H1 (cell line): ENCODE results near the gene EWSR1. TPM values are rescaled to one million over a fixed set of nuclear protein-coding genes. Genes with fewer than 3 reads are reported as not detected.

Source experiments
- CTCF ChIA-PET: fragments of 300-600 bp; sonication (Branson Sonifier 250); formaldehyde crosslinking; loops from one replicate; lab custom pipeline; 2021; ENCODE audit not compliant: partially characterized antibody; lab: Charles Lee
- POLR2A ChIA-PET: fragments of 300-600 bp; sonication (Branson Sonifier 250); formaldehyde crosslinking; loops from one replicate; lab custom pipeline; 2021; ENCODE audit warnings: inconsistent platforms; ENCODE audit not compliant: partially characterized antibody; lab: Charles Lee
- DNase-seq, 2 experiments: peaks; one replicate each; pipeline versions ENCODE4 v3.0.0 to v3.0.0-alpha.2; 2010 to 2022; ENCODE audit warnings: low spot score in 2 of 2, low read depth in 1 of 2, mixed read lengths in 1 of 2
- FAIRE-seq: peaks from 2 replicates; lab custom pipeline; 2011; peaks lifted over from hg19 to GRCh38; lab: Jason Lieb, UNC
- H2AFZ ChIP-seq: 2 replicates; pipeline ENCODE4 v1.8.1; 2012; ENCODE audit warnings: low read length, inconsistent platforms
- H2AK5ac ChIP-seq: 2 replicates; pipeline ENCODE4 v1.6.1; 2013; ENCODE audit warnings: low read depth, low read length
- H2BK120ac ChIP-seq: replicated peaks from 2 replicates; pipeline ENCODE3; 2013; ENCODE audit warnings: low read depth, low read length, inconsistent platforms
- H2BK12ac ChIP-seq: 2 replicates; pipeline ENCODE4 v1.6.1; 2013; ENCODE audit warnings: low read depth, low read length
- H2BK15ac ChIP-seq: 2 replicates; pipeline ENCODE4 v1.6.1; 2013; ENCODE audit warnings: low read length
- H2BK20ac ChIP-seq: 2 replicates; pipeline ENCODE4 v1.6.1; 2013; ENCODE audit warnings: low read length
- H2BK5ac ChIP-seq: 2 replicates; pipeline ENCODE4 v1.6.1; 2013; ENCODE audit warnings: low read depth, low read length
- H3K14ac ChIP-seq: 2 replicates; pipeline ENCODE4 v1.6.1; 2013; ENCODE audit warnings: inconsistent platforms; ENCODE audit not compliant: insufficient read length
- H3K18ac ChIP-seq: 2 replicates; pipeline ENCODE4 v1.6.1; 2013; ENCODE audit warnings: low read length; ENCODE audit errors: extremely low read depth
- H3K23ac ChIP-seq: 2 replicates; pipeline ENCODE4 v1.6.1; 2013; ENCODE audit warnings: inconsistent platforms; ENCODE audit not compliant: insufficient read length
- H3K23me2 ChIP-seq: 2 replicates; pipeline ENCODE4 v1.6.1; 2013; ENCODE audit warnings: low read depth, low read length
- H3K27ac ChIP-seq: 2 replicates; pipeline ENCODE4 v1.6.1; 2011; ENCODE audit warnings: low read depth, low read length, inconsistent platforms
- H3K27me3 ChIP-seq, 4 experiments: replicated peaks in 1 of 4; 1 replicate in 1 of 4; 2 replicates in 3 of 4; pipeline versions ENCODE4 v1.6.1 to v1.8.1; 2011 to 2013; ENCODE audit warnings: low read length in 3 of 4, mild to moderate bottlenecking in 3 of 4, inconsistent platforms in 2 of 4, mixed read lengths in 2 of 4, moderate library complexity in 1 of 4; ENCODE audit not compliant: control insufficient read depth in 3 of 4, insufficient read depth in 3 of 4; ENCODE audit errors: extremely low read depth in 1 of 4
- H3K36me3 ChIP-seq, 4 experiments: 2 replicates each; pipeline versions ENCODE4 v1.6.1 to v1.8.1; 2011 to 2013; ENCODE audit warnings: mild to moderate bottlenecking in 4 of 4, low read length in 3 of 4, moderate library complexity in 2 of 4, control low read depth in 1 of 4, inconsistent platforms in 1 of 4; ENCODE audit not compliant: insufficient read depth in 4 of 4, control insufficient read depth in 2 of 4
- H3K4ac ChIP-seq: replicated peaks from 2 replicates; pipeline ENCODE3; 2013; ENCODE audit warnings: low read length, low read depth, mixed read lengths, inconsistent platforms; ENCODE audit not compliant: insufficient read length
- H3K4me1 ChIP-seq, 4 experiments: replicated peaks in 1 of 4; 1 replicate in 1 of 4; 2 replicates in 3 of 4; pipeline versions ENCODE4 v1.6.1 to v1.8.1; 2011 to 2013; ENCODE audit warnings: low read length in 3 of 4, inconsistent platforms in 2 of 4, mixed read lengths in 1 of 4; ENCODE audit not compliant: insufficient read depth in 4 of 4, control insufficient read depth in 3 of 4
- H3K4me2 ChIP-seq, 2 experiments: 2 replicates each; pipeline versions ENCODE4 v1.6.1 to v1.8.1; 2011 to 2013; ENCODE audit warnings: low read depth in 2 of 2, low read length in 2 of 2, control low read depth in 1 of 2, inconsistent platforms in 1 of 2, mild to moderate bottlenecking in 1 of 2; ENCODE audit not compliant: insufficient read depth in 1 of 2
- H3K4me3 ChIP-seq, 4 experiments: fragments of 200-600, 300-600 bp in 1 of 4; sonication (generic), shearing (Covaris generic), sonication (Bioruptor Twin) in 1 of 4; 2 replicates each; pipeline versions ENCODE4 v1.5.1 to v1.8.1; 2011 to 2016; ENCODE audit warnings: low read length in 4 of 4, low read depth in 3 of 4, control low read depth in 2 of 4, inconsistent platforms in 2 of 4, mild to moderate bottlenecking in 2 of 4, mixed read lengths in 1 of 4, moderate library complexity in 1 of 4; ENCODE audit not compliant: insufficient read depth in 2 of 4; ENCODE audit errors: extremely low read depth in 1 of 4
- H3K56ac ChIP-seq: replicated peaks from 2 replicates; pipeline ENCODE3; 2013; ENCODE audit warnings: low read depth, mild to moderate bottlenecking, mixed read lengths, low read length, inconsistent platforms; ENCODE audit not compliant: insufficient read length
- H3K79me1 ChIP-seq: 2 replicates; pipeline ENCODE4 v1.6.1; 2013; ENCODE audit warnings: low read depth, low read length, control low read depth
- H3K79me2 ChIP-seq, 2 experiments: 2 replicates each; pipeline versions ENCODE4 v1.6.1 to v1.8.1; 2012 to 2013; ENCODE audit warnings: low read length in 2 of 2, mild to moderate bottlenecking in 2 of 2, inconsistent platforms in 1 of 2; ENCODE audit not compliant: insufficient read depth in 2 of 2, control insufficient read depth in 1 of 2
- H3K9ac ChIP-seq, 4 experiments: replicated peaks in 1 of 4; 1 replicate in 1 of 4; 2 replicates in 3 of 4; pipeline versions ENCODE4 v1.6.1 to v1.8.1; 2011 to 2013; ENCODE audit warnings: low read depth in 3 of 4, low read length in 3 of 4, control low read depth in 2 of 4, mild to moderate bottlenecking in 2 of 4, moderate library complexity in 2 of 4, inconsistent platforms in 1 of 4; ENCODE audit errors: extremely low read depth in 1 of 4
- H3K9me3 ChIP-seq, 2 experiments: 2 replicates each; pipeline versions ENCODE4 v1.6.1 to v1.8.1; 2012 to 2013; ENCODE audit warnings: mild to moderate bottlenecking in 2 of 2, moderate library complexity in 2 of 2, control low read depth in 1 of 2, inconsistent platforms in 1 of 2, low read depth in 1 of 2, low read length in 1 of 2, mixed read lengths in 1 of 2; ENCODE audit not compliant: insufficient read depth in 2 of 2
- H4K20me1 ChIP-seq, 2 experiments: replicated peaks in 1 of 2; 2 replicates each; pipeline versions ENCODE3 to v1.8.1; 2011 to 2013; ENCODE audit warnings: inconsistent platforms in 2 of 2, low read length in 2 of 2, mild to moderate bottlenecking in 1 of 2; ENCODE audit not compliant: insufficient read depth in 2 of 2, control insufficient read depth in 1 of 2
- H4K5ac ChIP-seq: 2 replicates; pipeline ENCODE4 v1.6.1; 2013; ENCODE audit warnings: low read length, low read depth, mixed read lengths, inconsistent platforms; ENCODE audit not compliant: insufficient read length
- H4K8ac ChIP-seq: 2 replicates; pipeline ENCODE4 v1.8.0; 2013; ENCODE audit warnings: mild to moderate bottlenecking, moderate library complexity, low read length, inconsistent platforms; ENCODE audit not compliant: insufficient read depth; ENCODE audit errors: extremely low read depth
- H4K91ac ChIP-seq: replicated peaks from 2 replicates; pipeline ENCODE3; 2013; ENCODE audit warnings: low read length, mixed read lengths, inconsistent platforms; ENCODE audit not compliant: insufficient read length
- ATF2 ChIP-seq: IDR thresholded peaks from 2 replicates; pipeline ENCODE4 v1.6.1; 2012; ENCODE audit warnings: low read length, inconsistent platforms
- CREB1 ChIP-seq: IDR thresholded peaks from 2 replicates; pipeline ENCODE4 v1.6.1; 2012; ENCODE audit warnings: inconsistent platforms
- E2F6 ChIP-seq: IDR thresholded peaks from 2 replicates; pipeline ENCODE4 v1.6.1; 2012; ENCODE audit warnings: inconsistent platforms
- EGR1 ChIP-seq: IDR thresholded peaks from 2 replicates; pipeline ENCODE4 v1.6.1; 2011; ENCODE audit warnings: low read depth, low read length, borderline replicate concordance
- EP300 ChIP-seq, 2 experiments: IDR thresholded peaks; 1 replicate in 1 of 2; 2 replicates in 1 of 2; pipeline ENCODE4 v1.6.1; 2011 to 2012; ENCODE audit warnings: low read depth in 2 of 2, low read length in 2 of 2, mild to moderate bottlenecking in 2 of 2, borderline replicate concordance in 1 of 2, inconsistent platforms in 1 of 2, moderate library complexity in 1 of 2
- GTF2F1 ChIP-seq: IDR thresholded peaks from 2 replicates; pipeline ENCODE4 v1.6.1; 2012; ENCODE audit warnings: low read depth, low read length, improper control_type of control experiment, borderline replicate concordance
- PHF8 ChIP-seq: fragments of 200-600 bp; sonication (generic); conservative IDR thresholded peaks from 2 replicates; pipeline ENCODE4 v1.7.1; 2012; ENCODE audit warnings: low read depth, mild to moderate bottlenecking, inconsistent platforms, low read length, moderate library complexity
- POLR2A ChIP-seq, 2 experiments: IDR thresholded peaks; 1 replicate in 1 of 2; 2 replicates in 1 of 2; pipeline ENCODE4 v1.6.1; 2011; ENCODE audit warnings: low read depth in 2 of 2, low read length in 2 of 2, mild to moderate bottlenecking in 2 of 2; ENCODE audit errors: control extremely low read depth in 1 of 2
- SAP30 ChIP-seq: fragments of 300-600 bp; sonication (generic); IDR thresholded peaks from 2 replicates; pipeline ENCODE4 v1.7.1; 2012; ENCODE audit warnings: low read length, moderate library complexity, mild to moderate bottlenecking, inconsistent platforms; ENCODE audit not compliant: insufficient read depth, insufficient replicate concordance
- SIX5 ChIP-seq: IDR thresholded peaks from 2 replicates; pipeline ENCODE4 v1.6.1; 2011; ENCODE audit warnings: mild to moderate bottlenecking, low read depth, low read length
- SUZ12 ChIP-seq: fragments of 200-600 bp; sonication (generic); IDR thresholded peaks from 2 replicates; pipeline ENCODE4 v1.6.1; 2012; ENCODE audit warnings: mild to moderate bottlenecking, inconsistent platforms, low read length, moderate library complexity, mixed read lengths
- WGBS, 2 experiments: shearing (Covaris generic) in 1 of 2; methylation state at CpG; one replicate each; pipeline versions ENCODE4 v1.1.6 to v1.1.7; 2013 to 2015; ENCODE audit warnings: low lambda C conversion rate in 2 of 2, mixed read lengths in 2 of 2, inconsistent platforms in 1 of 2, low coverage in 1 of 2, missing lambda C conversion rate in 1 of 2; ENCODE audit not compliant: insufficient replicate concordance in 2 of 2, insufficient coverage in 1 of 2, insufficient read length in 1 of 2; ENCODE audit errors: extremely low coverage in 1 of 2, missing lambda C conversion rate in 1 of 2; 5-methylcytosine and 5-hydroxymethylcytosine counted together
- polyA plus RNA-seq, 7 experiments: library from polyadenylated mRNA; depleted of rRNA in 3 of 7; stranded (reverse) in 5 of 7; unstranded in 2 of 7; fragments of >200 nt in 5 of 7; fragments of 200-250 nt in 2 of 7; gene quantifications; 1 replicate in 5 of 7; 2 replicates in 1 of 7; 4 replicates in 1 of 7; pipeline versions ENCODE4 v1.2.1 to v1.2.3, GENCODE V29; 2011 to 2013; ENCODE audit warnings: missing spikeins in 2 of 7, mixed read lengths in 2 of 7
- total RNA-seq: library from RNA; stranded (reverse); fragmentation: NEBNext Ultra II Directional; extraction: Animal tissue kit (Norgen Biotek cat#: 25700); gene quantifications from 2 replicates; pipeline ENCODE4 v1.2.1, GENCODE V29; 2021

The EWSR1 gene
- total and polyA plus RNA-seq, 2 of the 8 experiments (the other 6 are each of a cell fraction or from before 2014, with no cell fraction given), result 387 to 930 TPM

DNA sequence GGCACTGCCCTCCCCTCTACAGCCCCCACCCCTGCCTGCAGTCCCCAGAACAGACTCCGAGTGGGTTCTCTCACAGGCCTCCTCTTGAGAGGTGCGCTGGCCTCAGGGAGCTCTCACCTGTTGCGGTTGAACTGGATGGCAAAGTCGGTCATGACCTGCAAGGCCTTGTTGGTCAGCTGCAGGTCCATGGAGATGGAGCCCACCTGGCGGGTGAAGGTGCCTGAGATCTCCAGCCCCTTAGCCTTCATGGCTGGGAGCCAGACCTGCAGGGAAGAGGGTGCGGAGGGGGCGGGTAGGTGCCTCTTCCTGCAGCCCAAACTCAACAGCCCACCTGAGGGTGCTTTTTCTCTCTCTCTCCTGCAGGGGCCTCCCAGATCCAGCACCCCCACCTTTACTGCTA, 66.1 kb downstream of the EWSR1 start:
- H3K23ac ChIP-seq, result no peak overlapping the region
- TF ChIP-seq CREB1 (no peak), SAP30 (no peak), GTF2F1 (no peak), PHF8 (no peak), SUZ12 (no peak), POLR2A (IDR thresholded peaks at IDR 0.05; ENCODE audit: control extremely low read depth in 1 of 2, low read depth in 2 of 2, low read length in 2 of 2) (no peak), E2F6 (no peak), SIX5 (no peak), EP300 (IDR thresholded peaks at IDR 0.05; ENCODE audit: borderline replicate concordance in 1 of 2, low read depth in 2 of 2, low read length in 2 of 2) (no peak), ATF2 (no peak), EGR1 (no peak)
- H4K91ac ChIP-seq, result no peak overlapping the region
- no peak overlapping the region for H3K27ac ChIP-seq
- peaks cover 10 to 27% (median 19%) of the 10 kb centered on the region in 4 experiments; a peak in 7 of 8 replicates for H3K36me3 ChIP-seq
- ChIA-PET POLR2A (no interaction called here), CTCF (interaction anchor here (1.9 kb wide), 1 partner anchor 14 kb away, joined by 5 read pairs; no protein-coding TSS in a partner anchor)
- no peak overlapping the region for H3K18ac ChIP-seq
- no peak overlapping the region for H3K56ac ChIP-seq
- no peaks in the 10 kb centered on the region for H3K23me2 ChIP-seq
- peaks cover 3 to 10% of the 10 kb centered on the region in 2 experiments for H4K20me1 ChIP-seq
- no peaks in the 10 kb centered on the region; a peak in 1 of 7 replicates for H3K4me1 ChIP-seq
- no peak overlapping the region for H3K4me2 ChIP-seq
- no peak overlapping the region for H3K4ac ChIP-seq
- FAIRE-seq (no peak), DNase-seq (no peak)
- H2AFZ ChIP-seq, result no peak overlapping the region
- no peak overlapping the region for H3K14ac ChIP-seq
- no peak overlapping the region for H2BK20ac ChIP-seq
- no peak overlapping the region for H4K8ac ChIP-seq
- no peak overlapping the region for H3K4me3 ChIP-seq
- no peaks in the 10 kb centered on the region for H3K27me3 ChIP-seq
- no peak overlapping the region for H2AK5ac ChIP-seq
- no peaks in the 10 kb centered on the region for H3K9me3 ChIP-seq
- H2BK12ac ChIP-seq, result no peak overlapping the region
- no peak overlapping the region for H2BK120ac ChIP-seq
- H2BK5ac ChIP-seq, result no peak overlapping the region
- no peak overlapping the region for H3K9ac ChIP-seq
- no peak overlapping the region for H2BK15ac ChIP-seq
- no peak overlapping the region for H4K5ac ChIP-seq
- 97% methylated on average over 5 of the region's 7 CpGs; no CpG with 5 or more reads in 1 of the 2 experiments for WGBS, 2 experiments
- H3K79me2 ChIP-seq, result no peaks in the 10 kb centered on the region
- H3K79me1 ChIP-seq, result no peaks in the 10 kb centered on the region
